LNCaP clone FGC (cell line): ENCODE measurements around the gene CCDC150.

ENCODE experiments used
- DNase-seq: peaks from one replicate; pipeline ENCODE4 v3.0.0-alpha.2; 2011; ENCODE audit warnings: low read depth
- H3K4me3 ChIP-seq: 2 replicates; pipeline ENCODE4 v1.5.1; 2011; ENCODE audit warnings: mild to moderate bottlenecking, low read depth, low read length, control low read depth
- TF ChIP-seq, protein P1 (sequence below): IDR thresholded peaks from 2 replicates; pipeline ENCODE4 v1.5.1; 2012; ENCODE audit warnings: mild to moderate bottlenecking; ENCODE audit not compliant: control insufficient read depth, insufficient read depth; ENCODE audit errors: extremely low read depth

CCDC150 gene

DNA sequence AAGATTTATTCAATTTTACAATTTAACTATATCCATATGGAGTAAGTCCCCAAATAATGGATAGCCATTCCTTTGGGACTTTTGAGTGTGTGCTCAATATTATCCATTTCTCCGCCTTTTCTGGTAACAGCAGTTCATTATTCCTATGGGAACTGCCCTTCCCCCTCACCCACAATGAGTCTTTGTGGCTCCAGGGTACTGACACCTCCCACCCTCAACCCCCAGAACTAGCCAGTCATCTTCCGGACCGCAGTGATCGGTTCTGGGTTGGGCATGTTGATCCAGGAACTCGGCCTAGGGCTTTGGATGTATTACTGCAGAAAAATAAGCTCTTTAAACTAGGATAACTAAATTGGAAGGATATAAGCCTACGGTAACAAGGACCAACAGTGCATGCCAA lies 45.4 kb upstream of the CCDC150 start:
- H3K4me3 ChIP-seq = no peak overlapping the region
- no peak for DNase-seq
- TF ChIP-seq, protein P1, sequence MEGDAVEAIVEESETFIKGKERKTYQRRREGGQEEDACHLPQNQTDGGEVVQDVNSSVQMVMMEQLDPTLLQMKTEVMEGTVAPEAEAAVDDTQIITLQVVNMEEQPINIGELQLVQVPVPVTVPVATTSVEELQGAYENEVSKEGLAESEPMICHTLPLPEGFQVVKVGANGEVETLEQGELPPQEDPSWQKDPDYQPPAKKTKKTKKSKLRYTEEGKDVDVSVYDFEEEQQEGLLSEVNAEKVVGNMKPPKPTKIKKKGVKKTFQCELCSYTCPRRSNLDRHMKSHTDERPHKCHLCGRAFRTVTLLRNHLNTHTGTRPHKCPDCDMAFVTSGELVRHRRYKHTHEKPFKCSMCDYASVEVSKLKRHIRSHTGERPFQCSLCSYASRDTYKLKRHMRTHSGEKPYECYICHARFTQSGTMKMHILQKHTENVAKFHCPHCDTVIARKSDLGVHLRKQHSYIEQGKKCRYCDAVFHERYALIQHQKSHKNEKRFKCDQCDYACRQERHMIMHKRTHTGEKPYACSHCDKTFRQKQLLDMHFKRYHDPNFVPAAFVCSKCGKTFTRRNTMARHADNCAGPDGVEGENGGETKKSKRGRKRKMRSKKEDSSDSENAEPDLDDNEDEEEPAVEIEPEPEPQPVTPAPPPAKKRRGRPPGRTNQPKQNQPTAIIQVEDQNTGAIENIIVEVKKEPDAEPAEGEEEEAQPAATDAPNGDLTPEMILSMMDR = no peak

DNA sequence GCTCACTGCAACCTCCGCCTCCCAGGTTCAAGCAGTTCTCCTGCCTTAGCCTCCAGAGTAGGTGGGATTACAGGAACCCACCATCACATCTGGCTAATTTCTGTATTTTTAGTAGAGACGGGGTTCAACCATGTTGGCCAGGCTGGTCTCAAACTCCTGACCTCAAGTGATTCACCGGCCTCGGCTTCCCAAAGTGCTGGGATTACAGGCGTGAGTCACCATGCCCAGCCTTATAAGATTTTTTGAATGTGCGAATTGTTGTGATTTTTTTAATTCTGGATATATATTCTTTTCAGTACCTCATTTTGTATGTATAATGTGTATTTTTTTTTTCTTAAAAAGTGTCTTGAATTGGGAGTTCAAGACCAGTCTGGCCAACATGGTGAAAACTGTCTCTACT lies 42.0 kb upstream of the CCDC150 start:
- no peak overlapping the region for H3K4me3 ChIP-seq
- DNase-seq = no peak
- TF ChIP-seq, protein P1 = no peak

DNA sequence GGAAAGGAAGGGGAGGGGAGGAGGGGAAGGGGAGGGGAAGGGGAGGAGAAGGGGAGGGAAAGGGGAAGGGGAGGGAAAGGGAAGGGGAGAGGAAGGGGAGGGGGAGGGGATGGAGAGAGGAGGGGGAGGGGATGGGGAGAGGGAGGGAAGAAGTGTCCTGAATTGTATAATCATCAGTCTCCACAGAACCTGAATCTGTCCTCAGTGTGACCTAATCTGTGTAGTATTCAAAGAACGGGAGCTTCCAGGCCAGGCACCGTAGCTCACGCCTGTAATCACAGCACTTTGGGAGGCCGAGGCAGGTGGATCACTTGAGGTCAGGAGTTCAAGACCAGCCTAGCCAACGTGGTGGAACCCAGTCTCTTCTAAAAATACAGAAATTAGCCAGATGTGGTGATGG lies 41.1 kb upstream of the CCDC150 start:
- no peak overlapping the region for H3K4me3 ChIP-seq
- no peak for DNase-seq
- TF ChIP-seq, protein P1 = no peak

DNA sequence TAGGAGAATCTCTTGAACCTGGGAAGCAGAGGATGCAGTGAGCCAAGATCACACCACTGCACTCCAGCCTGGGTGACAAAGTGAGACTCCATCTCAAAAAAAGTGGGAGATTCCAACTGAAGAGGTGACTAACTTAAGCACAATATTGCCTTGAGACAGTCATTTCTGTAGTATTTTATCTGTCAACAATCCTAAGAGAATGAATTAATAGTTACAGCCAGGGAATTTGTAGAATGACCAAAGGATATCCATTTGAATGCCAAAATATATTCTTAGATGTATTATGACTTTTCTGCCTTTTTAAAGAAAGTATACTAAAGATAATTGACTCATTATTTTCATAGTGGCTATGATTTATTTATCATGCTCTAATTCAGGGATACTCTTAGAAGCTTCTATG lies 40.7 kb upstream of the CCDC150 start:
- no peak overlapping the region for H3K4me3 ChIP-seq
- TF ChIP-seq, protein P1 = no peak
- DNase-seq = no peak

DNA sequence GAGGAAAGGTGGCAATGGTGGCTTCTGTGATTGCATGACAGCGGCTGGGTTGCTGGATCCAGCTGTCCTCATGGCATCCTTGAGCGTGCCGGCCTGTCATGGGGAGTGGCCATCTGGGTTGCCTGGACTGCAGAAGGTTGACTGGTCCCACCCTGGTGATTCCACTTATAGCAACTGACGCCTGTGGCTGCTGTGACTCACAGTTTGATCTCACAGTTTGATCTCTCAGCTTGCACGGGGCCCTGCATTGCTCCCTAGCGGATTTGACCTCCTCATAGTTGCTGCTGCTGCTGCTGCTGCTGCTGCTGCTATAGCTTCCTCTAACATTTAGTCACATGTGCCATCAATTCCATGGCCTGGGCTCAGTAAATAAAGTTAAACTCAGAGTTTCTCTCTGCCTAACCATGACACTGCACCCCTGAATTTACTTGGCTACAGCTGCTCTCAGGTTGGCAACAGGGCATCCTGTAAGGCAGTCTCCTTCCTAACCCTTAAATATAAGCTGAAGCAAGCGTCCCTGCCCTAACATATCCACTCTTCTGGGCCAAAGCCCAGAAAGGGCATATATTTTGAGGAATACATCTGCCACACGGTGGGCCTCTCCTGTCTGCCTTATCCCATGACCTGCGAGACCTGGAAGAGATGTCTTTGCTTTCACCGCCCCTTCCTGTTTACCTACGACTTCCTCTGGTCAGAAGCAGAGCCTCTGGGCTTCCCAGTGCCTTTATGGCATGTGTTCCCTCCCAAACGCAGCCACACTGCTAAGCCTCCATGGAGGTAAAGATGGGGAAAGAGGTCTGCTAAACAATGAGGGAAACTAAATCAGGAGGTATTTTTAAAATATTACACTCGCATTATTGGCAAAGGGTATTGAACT lies 37.8 kb upstream of the CCDC150 start:
- TF ChIP-seq, protein P1 = no peak
- no peak for DNase-seq
- H3K4me3 ChIP-seq = no peak overlapping the region

DNA sequence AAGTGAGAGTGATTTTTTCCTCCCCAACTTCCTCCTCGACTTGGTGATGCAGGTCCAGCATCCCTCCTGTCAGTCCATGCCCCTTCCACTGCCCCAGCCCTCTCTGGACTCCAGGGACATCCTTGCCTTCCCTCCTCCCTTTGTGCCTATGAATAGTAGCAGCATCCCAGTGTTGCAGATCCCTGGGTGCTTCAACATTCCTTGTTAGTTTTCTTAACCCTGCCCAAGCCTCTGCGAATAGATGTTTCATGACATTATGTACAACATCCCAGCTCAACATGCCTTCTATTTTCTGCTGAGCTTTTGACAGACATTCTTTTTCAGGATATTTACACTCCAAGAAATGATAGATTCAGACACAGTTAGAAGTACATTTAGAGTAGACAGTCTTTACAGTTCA lies 35.3 kb upstream of the CCDC150 start:
- TF ChIP-seq, protein P1 = no peak
- H3K4me3 ChIP-seq = no peak overlapping the region
- no peak for DNase-seq

DNA sequence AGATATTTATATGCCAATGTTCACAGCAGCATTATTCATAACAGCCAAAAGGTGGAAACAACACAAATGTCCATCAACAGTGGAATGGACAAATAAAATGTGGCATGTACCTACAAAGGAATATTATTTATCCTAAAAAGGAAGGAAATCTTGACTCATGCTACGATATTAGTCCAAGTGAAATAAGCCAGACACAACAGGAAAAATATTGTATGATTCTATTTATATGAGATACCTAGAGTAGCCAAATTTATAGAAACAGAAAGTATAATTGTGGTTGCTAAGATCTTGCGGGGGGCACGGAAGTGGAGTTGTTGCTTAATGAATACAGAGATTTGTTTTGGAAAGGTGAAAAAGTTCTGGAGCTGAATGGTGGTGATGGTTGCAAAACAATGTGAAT lies 33.0 kb upstream of the CCDC150 start:
- no peak for DNase-seq
- no peak overlapping the region for H3K4me3 ChIP-seq
- TF ChIP-seq, protein P1 = no peak
